ENCODE measurements around the gene ACACA. TPM values are rescaled to one million over a fixed set of nuclear protein-coding genes. Genes with fewer than 3 reads are reported as not detected.

Gene ACACA
- total RNA-seq, 1 donor from 2014 or later: 101 TPM

DNA sequence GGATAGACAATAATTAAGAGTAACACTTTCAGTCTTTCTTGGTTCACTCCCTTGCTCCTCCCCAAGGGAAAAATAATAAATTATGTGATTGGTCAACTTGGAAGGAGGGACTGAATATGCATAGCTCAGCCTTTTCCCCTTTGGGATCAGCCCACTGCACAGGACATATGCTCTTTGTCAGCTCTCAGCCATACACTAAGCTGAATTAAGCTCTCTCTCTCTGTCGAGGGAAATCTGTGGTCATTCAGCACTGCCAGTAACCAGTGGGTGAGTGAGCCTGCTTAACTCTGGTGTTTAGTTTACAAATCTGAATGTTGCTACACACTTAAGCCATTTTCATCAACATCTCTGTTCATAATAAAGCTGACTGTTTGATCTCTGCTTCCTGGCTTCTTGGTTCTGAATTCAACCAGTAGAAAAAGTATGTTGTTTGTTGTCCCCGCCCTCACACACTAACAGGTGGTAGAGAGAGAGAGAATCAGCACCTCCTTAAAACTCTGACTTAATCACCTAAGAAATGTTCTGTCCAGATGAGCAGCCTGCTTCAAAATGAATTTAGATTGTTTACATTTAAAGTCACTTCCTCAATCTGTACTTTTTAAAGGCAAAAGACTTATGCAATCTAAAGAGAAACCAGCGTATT lies 133.1 kb downstream of the ACACA start:
- Mint-ChIP-seq H3K4me1 (ENCODE audit: unreplicated experiment) (peaks cover 29% of the 10 kb centered on the region), H3K36me3 (peaks cover 36% of the 10 kb centered on the region), H3K27me3 (no peaks in the 10 kb centered on the region), H3K27ac (peak overlapping the region; percentile 64), H3K4me3 (no peak overlapping the region), H3K9me3 (no peaks in the 10 kb centered on the region)
- TF ChIP-seq, protein P1, sequence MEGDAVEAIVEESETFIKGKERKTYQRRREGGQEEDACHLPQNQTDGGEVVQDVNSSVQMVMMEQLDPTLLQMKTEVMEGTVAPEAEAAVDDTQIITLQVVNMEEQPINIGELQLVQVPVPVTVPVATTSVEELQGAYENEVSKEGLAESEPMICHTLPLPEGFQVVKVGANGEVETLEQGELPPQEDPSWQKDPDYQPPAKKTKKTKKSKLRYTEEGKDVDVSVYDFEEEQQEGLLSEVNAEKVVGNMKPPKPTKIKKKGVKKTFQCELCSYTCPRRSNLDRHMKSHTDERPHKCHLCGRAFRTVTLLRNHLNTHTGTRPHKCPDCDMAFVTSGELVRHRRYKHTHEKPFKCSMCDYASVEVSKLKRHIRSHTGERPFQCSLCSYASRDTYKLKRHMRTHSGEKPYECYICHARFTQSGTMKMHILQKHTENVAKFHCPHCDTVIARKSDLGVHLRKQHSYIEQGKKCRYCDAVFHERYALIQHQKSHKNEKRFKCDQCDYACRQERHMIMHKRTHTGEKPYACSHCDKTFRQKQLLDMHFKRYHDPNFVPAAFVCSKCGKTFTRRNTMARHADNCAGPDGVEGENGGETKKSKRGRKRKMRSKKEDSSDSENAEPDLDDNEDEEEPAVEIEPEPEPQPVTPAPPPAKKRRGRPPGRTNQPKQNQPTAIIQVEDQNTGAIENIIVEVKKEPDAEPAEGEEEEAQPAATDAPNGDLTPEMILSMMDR (conservative IDR thresholded peaks at IDR 0.05): no peak
- no peak for DNase-seq (ENCODE audit: extremely low spot score, unreplicated experiment)

DNA sequence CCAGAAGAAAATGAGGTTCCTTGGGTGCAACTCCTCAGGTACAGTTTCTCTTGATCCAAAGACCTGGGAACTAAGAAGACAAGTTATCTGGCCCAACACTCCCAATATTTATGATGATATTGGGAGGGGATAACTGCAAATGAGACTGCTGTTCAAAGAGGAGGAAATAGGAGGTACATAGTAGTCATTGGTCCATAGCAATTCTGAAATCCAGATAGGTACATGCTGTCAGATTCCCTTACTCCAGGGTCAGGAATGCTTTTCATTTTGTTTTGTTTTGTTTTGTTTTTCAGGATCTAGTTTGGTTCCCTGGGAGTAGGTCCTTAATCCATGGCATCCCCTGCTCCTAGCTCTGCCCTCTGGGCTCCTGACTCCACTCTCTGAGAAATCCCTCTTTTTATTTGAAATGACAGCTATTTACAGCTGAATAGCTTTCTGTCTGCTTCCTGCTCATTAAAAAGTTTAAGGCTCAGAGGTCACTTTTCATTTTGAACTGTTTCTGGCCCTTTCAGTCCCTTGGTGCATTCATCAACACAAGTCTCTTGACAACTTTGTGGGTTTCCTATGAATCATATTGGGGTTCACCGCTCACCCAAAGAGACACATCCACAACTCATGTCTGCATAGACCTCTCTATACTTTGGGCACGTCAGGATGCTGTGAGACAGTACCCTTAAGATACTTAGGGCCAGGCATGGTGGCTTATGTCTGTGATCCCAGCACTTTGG lies 141.0 kb downstream of the ACACA start:
- DNase-seq (ENCODE audit: extremely low spot score, unreplicated experiment): no peak
- Mint-ChIP-seq H3K4me3 (no peak overlapping the region), H3K4me1 (ENCODE audit: unreplicated experiment) (no peaks in the 10 kb centered on the region), H3K36me3 (peaks cover 62% of the 10 kb centered on the region), H3K27ac (no peak overlapping the region), H3K27me3 (no peaks in the 10 kb centered on the region), H3K9me3 (peaks cover 7% of the 10 kb centered on the region)
- TF ChIP-seq, protein P1 (conservative IDR thresholded peaks at IDR 0.05): no peak

DNA sequence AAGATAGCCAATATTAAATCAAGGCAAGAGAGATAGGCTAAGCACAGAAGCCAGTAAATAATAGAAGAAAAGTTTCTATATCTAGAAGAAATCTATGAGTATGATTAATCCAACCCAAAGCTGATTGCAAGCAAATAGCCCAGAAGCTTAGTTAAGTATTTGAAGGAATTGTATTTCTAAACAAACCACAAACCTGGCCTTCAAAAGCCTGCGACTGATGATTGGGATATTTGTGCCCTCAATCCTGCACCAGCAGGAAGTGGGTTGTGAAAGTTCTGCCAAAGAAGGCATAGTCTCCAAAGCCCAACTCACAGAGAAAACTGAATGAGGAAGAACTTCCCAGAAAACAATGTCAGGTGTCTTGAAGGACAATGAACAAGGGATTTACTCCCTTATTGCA lies 145.3 kb downstream of the ACACA start:
- Mint-ChIP-seq H3K27me3 (no peaks in the 10 kb centered on the region), H3K36me3 (peaks cover 39% of the 10 kb centered on the region), H3K4me3 (no peak overlapping the region), H3K4me1 (ENCODE audit: unreplicated experiment) (no peaks in the 10 kb centered on the region), H3K9me3 (no peaks in the 10 kb centered on the region), H3K27ac (no peak overlapping the region)
- TF ChIP-seq, protein P1 (conservative IDR thresholded peaks at IDR 0.05): no peak
- no peak for DNase-seq (ENCODE audit: extremely low spot score, unreplicated experiment)

DNA sequence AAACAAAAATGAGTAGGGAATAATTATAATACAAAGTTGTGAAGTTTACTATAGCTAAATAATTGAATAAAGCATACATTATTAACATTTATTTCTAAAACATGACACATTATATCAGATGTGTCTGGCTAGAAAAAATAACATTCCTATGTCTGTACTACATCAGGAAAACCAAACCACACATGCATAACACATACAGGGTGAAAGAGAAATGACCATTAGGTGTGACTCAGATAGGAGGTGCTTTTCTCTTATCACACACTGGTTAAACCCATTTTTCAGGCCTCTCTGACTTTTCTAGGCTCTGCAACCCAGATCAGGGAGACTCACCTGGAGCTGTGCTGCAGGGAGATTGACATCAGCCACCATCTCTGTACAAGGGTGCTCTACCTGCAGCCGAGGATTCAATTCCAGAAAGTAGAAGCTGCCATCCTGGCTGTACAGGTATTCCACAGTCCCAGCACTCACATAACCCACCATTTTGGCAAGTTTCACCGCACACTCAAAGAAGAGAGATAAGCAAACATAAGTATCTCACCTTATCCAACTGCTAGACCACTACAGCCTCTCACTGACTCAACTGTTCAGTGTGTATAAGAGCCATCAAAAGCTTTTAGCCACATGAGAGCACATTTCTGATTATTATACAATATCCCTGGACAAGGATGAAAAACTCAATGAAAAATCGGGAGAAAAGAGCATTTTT lies 147.5 kb downstream of the ACACA start:
- Mint-ChIP-seq H3K4me1 (ENCODE audit: unreplicated experiment) (no peaks in the 10 kb centered on the region), H3K4me3 (no peak overlapping the region), H3K27ac (no peak overlapping the region), H3K36me3 (peaks cover 23% of the 10 kb centered on the region), H3K9me3 (no peaks in the 10 kb centered on the region), H3K27me3 (no peaks in the 10 kb centered on the region)
- no peak for DNase-seq (ENCODE audit: extremely low spot score, unreplicated experiment)
- TF ChIP-seq, protein P1 (conservative IDR thresholded peaks at IDR 0.05): no peak

DNA sequence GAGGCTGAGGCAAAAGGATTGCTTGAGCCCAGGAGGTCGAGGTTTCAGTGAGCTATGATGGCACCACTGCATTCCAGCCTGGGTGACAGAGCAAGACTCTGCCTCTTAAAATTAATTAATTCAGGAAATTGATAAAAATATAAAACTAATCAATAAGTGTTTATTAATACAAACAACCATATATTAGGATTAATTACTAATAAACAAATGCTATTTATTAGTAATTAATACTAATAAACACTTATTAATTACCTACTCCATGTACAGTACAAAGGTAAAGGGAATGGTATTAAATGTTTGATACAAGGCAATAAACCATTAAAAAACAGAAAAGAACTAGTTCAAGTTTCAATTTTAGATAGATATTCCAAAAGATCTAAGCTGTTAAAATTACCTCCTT lies 150.0 kb downstream of the ACACA start:
- no peak overlapping the region for H3K27ac Mint-ChIP-seq
- DNase-seq (ENCODE audit: extremely low spot score, unreplicated experiment): no peak
- no peaks in the 10 kb centered on the region for H3K9me3 Mint-ChIP-seq
- H3K4me1 Mint-ChIP-seq (ENCODE audit: unreplicated experiment): no peaks in the 10 kb centered on the region
- peaks cover 19% of the 10 kb centered on the region for H3K36me3 Mint-ChIP-seq
- no peaks in the 10 kb centered on the region for H3K27me3 Mint-ChIP-seq
- TF ChIP-seq, protein P1 (conservative IDR thresholded peaks at IDR 0.05): no peak
- no peak overlapping the region for H3K4me3 Mint-ChIP-seq
